OCI-LY1 (cell line): ENCODE measurements around the gene RRAGC.

Experiments used
- EZH2 ChIP-seq: fragments of 200-600 bp; sonication (generic), shearing (Covaris generic); IDR thresholded peaks from 2 replicates; pipeline ENCODE4 v1.8.0; 2017; ENCODE audit warnings: borderline replicate concordance, mixed run types, mild to moderate bottlenecking, antibody characterized with exemption, low read length, moderate library complexity, mixed read lengths
- TF ChIP-seq, protein P1 (sequence below): fragments of 200-600 bp; sonication (generic), shearing (Covaris generic); IDR thresholded peaks from 2 replicates; pipeline ENCODE4 v1.5.1; 2017; ENCODE audit warnings: mild to moderate bottlenecking, antibody characterized with exemption, low read length, moderate library complexity, mixed read lengths

DNA sequence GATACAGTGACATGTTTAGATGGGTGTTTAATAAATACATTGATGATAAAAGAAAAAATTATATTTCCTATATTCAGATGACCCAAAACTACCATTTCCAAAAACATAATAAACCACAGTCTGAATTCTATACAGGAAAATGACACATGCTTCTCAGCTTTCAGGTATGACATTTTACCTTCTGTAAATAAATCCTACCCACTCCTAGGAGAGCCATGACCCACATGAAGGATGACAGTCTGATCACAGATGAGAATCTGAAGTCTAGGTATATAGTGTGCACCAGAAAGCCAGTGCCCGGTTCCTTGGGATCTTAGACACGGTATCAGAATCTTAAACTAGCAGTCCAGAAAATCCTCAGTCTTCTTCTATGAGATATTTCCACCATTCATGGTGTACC is 25.5 kb upstream of the RRAGC start:
- TF ChIP-seq, protein P1, sequence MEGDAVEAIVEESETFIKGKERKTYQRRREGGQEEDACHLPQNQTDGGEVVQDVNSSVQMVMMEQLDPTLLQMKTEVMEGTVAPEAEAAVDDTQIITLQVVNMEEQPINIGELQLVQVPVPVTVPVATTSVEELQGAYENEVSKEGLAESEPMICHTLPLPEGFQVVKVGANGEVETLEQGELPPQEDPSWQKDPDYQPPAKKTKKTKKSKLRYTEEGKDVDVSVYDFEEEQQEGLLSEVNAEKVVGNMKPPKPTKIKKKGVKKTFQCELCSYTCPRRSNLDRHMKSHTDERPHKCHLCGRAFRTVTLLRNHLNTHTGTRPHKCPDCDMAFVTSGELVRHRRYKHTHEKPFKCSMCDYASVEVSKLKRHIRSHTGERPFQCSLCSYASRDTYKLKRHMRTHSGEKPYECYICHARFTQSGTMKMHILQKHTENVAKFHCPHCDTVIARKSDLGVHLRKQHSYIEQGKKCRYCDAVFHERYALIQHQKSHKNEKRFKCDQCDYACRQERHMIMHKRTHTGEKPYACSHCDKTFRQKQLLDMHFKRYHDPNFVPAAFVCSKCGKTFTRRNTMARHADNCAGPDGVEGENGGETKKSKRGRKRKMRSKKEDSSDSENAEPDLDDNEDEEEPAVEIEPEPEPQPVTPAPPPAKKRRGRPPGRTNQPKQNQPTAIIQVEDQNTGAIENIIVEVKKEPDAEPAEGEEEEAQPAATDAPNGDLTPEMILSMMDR = no peak
- TF ChIP-seq EZH2 = no peak
